Endothelial cell of umbilical vein (primary cell): ENCODE data around the gene UBL7. TPM values are rescaled to one million over a fixed set of nuclear protein-coding genes. Genes with fewer than 3 reads are reported as not detected.

Experiments
- BruUV-seq: library from RNA; stranded (reverse); fragments of 400-500 nt; replicated peaks from 2 replicates; lab custom pipeline; 2021; lab: Mats Ljungman, UMichigan
- CTCF ChIA-PET: fragments of 300-600, 350-600 bp; sonication (Branson Sonifier 250); formaldehyde crosslinking; loops from one replicate; lab custom pipeline; 2021; ENCODE audit warnings: antibody characterized with exemption, inconsistent platforms; lab: Charles Lee
- POLR2A ChIA-PET: fragments of 300-600, 350-600 bp; sonication (Branson Sonifier 250); formaldehyde crosslinking; loops from one replicate; lab custom pipeline; 2021; ENCODE audit warnings: antibody characterized with exemption, inconsistent platforms; lab: Charles Lee
- DNase-seq: peaks from one replicate; pipeline ENCODE4 v3.0.0-alpha.2; 2011; ENCODE audit warnings: low read depth, low spot score
- FAIRE-seq: peaks from 2 replicates; lab custom pipeline; 2011; peaks lifted over from hg19 to GRCh38; lab: Jason Lieb, UNC
- H2AFZ ChIP-seq: 2 replicates; pipeline ENCODE4 v1.6.0; 2012; ENCODE audit warnings: low read depth, low read length, control low read depth, inconsistent platforms
- H3K27ac ChIP-seq: 2 replicates; pipeline ENCODE4 v1.5.1; 2011; ENCODE audit warnings: low read depth, mild to moderate bottlenecking, control low read depth, low read length, moderate library complexity; ENCODE audit not compliant: insufficient read depth
- H3K27me3 ChIP-seq, 2 experiments: 2 replicates each; pipeline versions ENCODE4 v1.6.0 to v1.6.1; 2011; ENCODE audit warnings: low read length in 2 of 2, mixed read lengths in 1 of 2; ENCODE audit not compliant: control insufficient read depth in 2 of 2, insufficient read depth in 2 of 2
- H3K36me3 ChIP-seq, 2 experiments: 2 replicates in 1 of 2; 3 replicates in 1 of 2; pipeline ENCODE4 v1.5.1; 2011; ENCODE audit warnings: low read length in 2 of 2, mild to moderate bottlenecking in 1 of 2, moderate library complexity in 1 of 2; ENCODE audit not compliant: control insufficient read depth in 2 of 2, insufficient read depth in 2 of 2; ENCODE audit errors: extremely low read depth in 1 of 2
- H3K4me1 ChIP-seq: 3 replicates; pipeline ENCODE4 v1.5.1; 2011; ENCODE audit warnings: mild to moderate bottlenecking, low read length; ENCODE audit not compliant: control insufficient read depth, insufficient read depth; ENCODE audit errors: extremely low read depth
- H3K4me2 ChIP-seq: 2 replicates; pipeline ENCODE4 v1.6.1; 2011; ENCODE audit warnings: low read length, control low read depth, mixed read lengths; ENCODE audit not compliant: insufficient read depth
- H3K4me3 ChIP-seq, 3 experiments: fragments of 200-600 bp in 1 of 3; sonication (generic), shearing (Covaris generic) in 1 of 3; replicated peaks in 1 of 3; 2 replicates each; pipeline ENCODE4 v1.5.1; 2011 to 2016; ENCODE audit warnings: control low read depth in 3 of 3, low read length in 3 of 3, mild to moderate bottlenecking in 2 of 3, inconsistent platforms in 1 of 3, low read depth in 1 of 3, moderate library complexity in 1 of 3; ENCODE audit not compliant: insufficient read depth in 1 of 3
- H3K79me2 ChIP-seq: 2 replicates; pipeline ENCODE4 v1.6.0; 2012; ENCODE audit warnings: low read length, inconsistent platforms; ENCODE audit not compliant: control insufficient read depth, insufficient read depth
- H3K9ac ChIP-seq: replicated peaks from 2 replicates; pipeline ENCODE3; 2011; ENCODE audit warnings: low read length, control low read depth; ENCODE audit not compliant: insufficient read depth; ENCODE audit errors: extremely low read depth
- H3K9me1 ChIP-seq: replicated peaks from 3 replicates; pipeline ENCODE4 v1.6.0; 2011; ENCODE audit warnings: mild to moderate bottlenecking, low read length; ENCODE audit not compliant: control insufficient read depth, insufficient read depth; ENCODE audit errors: extremely low read depth
- H3K9me3 ChIP-seq: replicated peaks from 2 replicates; pipeline ENCODE4 v1.5.1; 2012; ENCODE audit warnings: low read length, inconsistent platforms; ENCODE audit not compliant: control insufficient read depth, insufficient read depth
- H4K20me1 ChIP-seq: replicated peaks from 2 replicates; pipeline ENCODE3; 2011; ENCODE audit warnings: mild to moderate bottlenecking, low read length; ENCODE audit not compliant: control insufficient read depth, insufficient read depth; ENCODE audit errors: extremely low read depth
- CTCF ChIP-seq, 2 donors: IDR thresholded peaks; 1 replicate in 1 of 2; 2 replicates in 1 of 2; pipeline ENCODE4 v1.5.1; 2011; ENCODE audit warnings: low read length in 2 of 2, mild to moderate bottlenecking in 2 of 2, moderate library complexity in 2 of 2, control low read depth in 1 of 2, inconsistent platforms in 1 of 2, low read depth in 1 of 2; ENCODE audit not compliant: insufficient read depth in 1 of 2; ENCODE audit errors: extremely low read depth in 1 of 2
- FOS ChIP-seq: IDR thresholded peaks from 2 replicates; pipeline ENCODE4 v1.6.1; 2011; ENCODE audit warnings: mild to moderate bottlenecking, low read length, moderate library complexity, borderline replicate concordance; ENCODE audit not compliant: insufficient read depth
- GATA2 ChIP-seq: IDR thresholded peaks from 2 replicates; pipeline ENCODE4 v1.7.0; 2011; ENCODE audit warnings: low read depth, mild to moderate bottlenecking, moderate library complexity, mixed read lengths, low read length; ENCODE audit not compliant: insufficient read length, insufficient read depth
- JUN ChIP-seq: IDR thresholded peaks from 2 replicates; pipeline ENCODE4 v1.6.1; 2011; ENCODE audit warnings: borderline replicate concordance, low read depth; ENCODE audit not compliant: insufficient read length, insufficient read depth
- MYC ChIP-seq: IDR thresholded peaks from one replicate; pipeline ENCODE4 v1.6.1; 2011; ENCODE audit warnings: mild to moderate bottlenecking, low read depth, low read length
- POLR2AphosphoS5 ChIP-seq: IDR thresholded peaks from 2 replicates; pipeline ENCODE4 v1.6.1; 2012; ENCODE audit warnings: low read depth, mild to moderate bottlenecking, control low read depth, low read length, moderate library complexity; ENCODE audit not compliant: insufficient read depth
- dilution Hi-C: fragments of 300-500 bp; cut with MboI; formaldehyde crosslinking; loops from one replicate; pipeline ENCODE4 v1.15.0; 2019; ENCODE audit warnings: low sequenced_read_pairs; ENCODE audit not compliant: extremely low pct_ligation_motif_present
- intact Hi-C: fragments of 100-400 bp; cut with micrococcal nuclease; formaldehyde crosslinking; loops from one replicate; pipeline ENCODE4 v1.10.0; 2022
- polyA plus RNA-seq, 4 experiments: library from polyadenylated mRNA; depleted of rRNA in 3 of 4; stranded (reverse) in 3 of 4; unstranded in 1 of 4; fragments of >200 nt; gene quantifications; 2 replicates each; pipeline versions ENCODE4 v1.2.1 to v1.2.3, GENCODE V29; 2011 to 2012; ENCODE audit warnings: missing spikeins in 1 of 4
- total RNA-seq: library from RNA; stranded (reverse); gene quantifications from 2 replicates; pipeline ENCODE4 v1.2.3, GENCODE V29; 2021

Gene UBL7
- total and polyA plus RNA-seq, 2 donors (not counting 3 experiments of a cell fraction or from before 2014, with no cell fraction given) = 32.8 to 90.4 TPM

GRCh38 chr15:74466570-74466969 lies 5.6 kb upstream of the UBL7 start:
- ChIA-PET CTCF (no interaction called here), POLR2A (no interaction called here)
- Histone ChIP-seq H3K27me3 (no peaks in the 10 kb centered on the region), H3K9ac (no peak overlapping the region), H2AFZ (no peak overlapping the region), H3K4me2 (no peak overlapping the region), H3K4me1 (peaks cover 9% of the 10 kb centered on the region), H3K9me3 (no peaks in the 10 kb centered on the region), H3K79me2 (peaks cover 4% of the 10 kb centered on the region), H3K4me3 (no peak overlapping the region), H4K20me1 (no peaks in the 10 kb centered on the region), H3K36me3 (no peaks in the 10 kb centered on the region), H3K9me1 (no peaks in the 10 kb centered on the region), H3K27ac (no peak overlapping the region)
- FAIRE-seq = no peak
- no TSS peak for BruUV-seq
- TF ChIP-seq POLR2AphosphoS5 = no peak
- no peak for TF ChIP-seq GATA2
- no peak for TF ChIP-seq FOS
- TF ChIP-seq JUN = no peak
- TF ChIP-seq CTCF (IDR thresholded peaks at IDR 0.05; ENCODE audit: extremely low read depth in 1 of 2, insufficient read depth in 1 of 2, low read depth in 1 of 2, low read length in 2 of 2) = no peak
- no peak for TF ChIP-seq MYC
- intact Hi-C loops = no loop called here
- dilution Hi-C loops = no loop called here
- no peak for DNase-seq

- FAIRE-seq = no peak
- no TSS peak for BruUV-seq
Measured at GRCh38 chr15:74464897-74465296, 3.9 kb upstream of the UBL7 start.

More at GRCh38 chr15:74464897-74465296, 3.9 kb upstream of the UBL7 start:
- dilution Hi-C loops = no loop called here
- Histone ChIP-seq H3K4me2 (no peak overlapping the region), H3K9me3 (no peaks in the 10 kb centered on the region), H3K27me3 (no peaks in the 10 kb centered on the region), H3K27ac (no peak overlapping the region), H3K9ac (no peak overlapping the region), H4K20me1 (no peaks in the 10 kb centered on the region), H3K36me3 (no peaks in the 10 kb centered on the region), H3K4me1 (peaks cover 9% of the 10 kb centered on the region), H2AFZ (no peak overlapping the region), H3K79me2 (peaks cover 4% of the 10 kb centered on the region), H3K4me3 (no peak overlapping the region), H3K9me1 (no peaks in the 10 kb centered on the region)
- POLR2A ChIA-PET = no interaction called here
- no peak for DNase-seq
- CTCF ChIA-PET = interaction anchor here (0.9 kb wide), 1 partner anchor 17 kb away, joined by 3 read pairs; no protein-coding TSS in a partner anchor
- TF ChIP-seq GATA2 = no peak
- intact Hi-C loops = no loop called here
